H9 (cell line): ENCODE measurements around the gene FCHSD2. TPM values are rescaled to one million over a fixed set of nuclear protein-coding genes. Genes with fewer than 3 reads are reported as not detected.

Experiments
- DNase-seq: peaks from one replicate; pipeline ENCODE4 v3.0.0-alpha.2; 2017
- H2AFZ ChIP-seq: one replicate; pipeline ENCODE4 v1.6.1; 2013; ENCODE audit warnings: mild to moderate bottlenecking, low read length, control low read depth, moderate library complexity
- H2AK5ac ChIP-seq: 2 replicates; pipeline ENCODE4 v1.6.1; 2013; ENCODE audit warnings: low read length, control low read depth, mixed read lengths; ENCODE audit not compliant: insufficient read length
- H2BK120ac ChIP-seq: one replicate; pipeline ENCODE4 v1.6.1; 2013; ENCODE audit warnings: low read depth, mild to moderate bottlenecking, low read length, control low read depth, inconsistent platforms; ENCODE audit not compliant: poor library complexity, severe bottlenecking
- H2BK12ac ChIP-seq: 2 replicates; pipeline ENCODE4 v1.6.1; 2013; ENCODE audit warnings: low read length, control low read depth, mixed read lengths, low read depth; ENCODE audit not compliant: insufficient read length
- H2BK15ac ChIP-seq: 2 replicates; pipeline ENCODE4 v1.6.1; 2013; ENCODE audit warnings: low read depth, low read length, control low read depth
- H2BK20ac ChIP-seq: one replicate; pipeline ENCODE4 v1.6.1; 2013; ENCODE audit warnings: low read depth, mild to moderate bottlenecking, low read length, control low read depth, inconsistent platforms; ENCODE audit not compliant: poor library complexity, severe bottlenecking
- H2BK5ac ChIP-seq: 2 replicates; pipeline ENCODE4 v1.6.1; 2013; ENCODE audit warnings: low read length, control low read depth, mixed read lengths; ENCODE audit not compliant: insufficient read length
- H3K14ac ChIP-seq: 2 replicates; pipeline ENCODE4 v1.6.1; 2013; ENCODE audit warnings: low read length, control low read depth; ENCODE audit not compliant: insufficient read depth
- H3K18ac ChIP-seq: 2 replicates; pipeline ENCODE4 v1.6.1; 2013; ENCODE audit warnings: low read depth, mild to moderate bottlenecking, mixed read lengths, low read length, control low read depth; ENCODE audit not compliant: insufficient read length
- H3K23ac ChIP-seq: 2 replicates; pipeline ENCODE4 v1.6.1; 2013; ENCODE audit warnings: low read length, control low read depth, mixed read lengths, low read depth; ENCODE audit not compliant: insufficient read length
- H3K23me2 ChIP-seq: 2 replicates; pipeline ENCODE4 v1.6.1; 2013; ENCODE audit warnings: low read depth, mild to moderate bottlenecking, mixed read lengths, low read length, control low read depth; ENCODE audit not compliant: insufficient read length, poor library complexity, severe bottlenecking
- H3K27ac ChIP-seq: 2 replicates; pipeline ENCODE4 v1.5.1; 2013; ENCODE audit warnings: low read length, control low read depth, mixed read lengths, low read depth; ENCODE audit not compliant: insufficient read length
- H3K27me3 ChIP-seq: 2 replicates; pipeline ENCODE4 v1.6.1; 2013; ENCODE audit warnings: low read length, control low read depth, inconsistent platforms; ENCODE audit not compliant: insufficient read depth
- H3K4ac ChIP-seq: 2 replicates; pipeline ENCODE4 v1.6.1; 2013; ENCODE audit warnings: low read depth, mild to moderate bottlenecking, control low read depth, inconsistent platforms, low read length, moderate library complexity
- H3K4me1 ChIP-seq: 2 replicates; pipeline ENCODE4 v1.6.1; 2013; ENCODE audit warnings: low read length, control low read depth, inconsistent platforms; ENCODE audit not compliant: insufficient read depth
- H3K4me2 ChIP-seq: 2 replicates; pipeline ENCODE4 v1.6.1; 2013; ENCODE audit warnings: low read length, control low read depth, mixed read lengths; ENCODE audit not compliant: insufficient read length, insufficient read depth
- H3K56ac ChIP-seq: 2 replicates; pipeline ENCODE4 v1.6.1; 2013; ENCODE audit warnings: low read depth, mild to moderate bottlenecking, mixed read lengths, low read length, control low read depth; ENCODE audit not compliant: insufficient read length
- H3K79me1 ChIP-seq: 2 replicates; pipeline ENCODE4 v1.6.1; 2013; ENCODE audit warnings: low read depth, mild to moderate bottlenecking, moderate library complexity, low read length, control low read depth, inconsistent platforms; ENCODE audit not compliant: insufficient read depth, poor library complexity, severe bottlenecking
- H3K79me2 ChIP-seq: 2 replicates; pipeline ENCODE4 v1.6.1; 2013; ENCODE audit warnings: low read length, control low read depth, inconsistent platforms; ENCODE audit not compliant: insufficient read depth
- H3K9ac ChIP-seq: 2 replicates; pipeline ENCODE4 v1.6.1; 2013; ENCODE audit warnings: low read length, control low read depth, mixed read lengths; ENCODE audit not compliant: insufficient read length; ENCODE audit errors: extremely low read depth
- H3K9me3 ChIP-seq: one replicate; pipeline ENCODE4 v1.6.1; 2013; ENCODE audit warnings: low read depth, low read length, inconsistent platforms; ENCODE audit not compliant: control insufficient read depth
- H3T11ph ChIP-seq: one replicate; pipeline ENCODE4 v1.6.1; 2013; ENCODE audit warnings: mild to moderate bottlenecking, low read length, control low read depth, inconsistent platforms
- H4K20me1 ChIP-seq: one replicate; pipeline ENCODE4 v1.6.1; 2013; ENCODE audit not compliant: control insufficient read depth, insufficient read length, insufficient read depth
- H4K5ac ChIP-seq: 2 replicates; pipeline ENCODE4 v1.6.1; 2013; ENCODE audit warnings: low read depth, mild to moderate bottlenecking, mixed read lengths, low read length, control low read depth; ENCODE audit not compliant: insufficient read length
- H4K8ac ChIP-seq: replicated peaks from 2 replicates; pipeline ENCODE4 v1.6.1; 2013; ENCODE audit warnings: low read length, control low read depth, mixed read lengths, low read depth; ENCODE audit not compliant: insufficient read length
- H4K91ac ChIP-seq: 2 replicates; pipeline ENCODE4 v1.6.1; 2013; ENCODE audit warnings: low read depth, mild to moderate bottlenecking, moderate library complexity, mixed read lengths, low read length, control low read depth; ENCODE audit not compliant: insufficient read length
- H3K27ac Mint-ChIP-seq, 3 experiments: 2 replicates in 2 of 3; 3 replicates in 1 of 3; pipeline ENCODE4 v1.8.0; 2020 to 2021; ENCODE audit warnings: mixed read lengths in 3 of 3, mild to moderate bottlenecking in 1 of 3, moderate library complexity in 1 of 3
- H3K27me3 Mint-ChIP-seq: 2 replicates; pipeline ENCODE4 v1.8.0; 2021; ENCODE audit warnings: low read depth, mild to moderate bottlenecking, moderate library complexity, mixed read lengths
- H3K36me3 Mint-ChIP-seq, 3 experiments: 2 replicates in 2 of 3; 3 replicates in 1 of 3; pipeline ENCODE4 v1.8.0; 2020 to 2021; ENCODE audit warnings: low read depth in 3 of 3, mixed read lengths in 3 of 3; ENCODE audit not compliant: insufficient read depth in 1 of 3
- H3K4me1 Mint-ChIP-seq, 2 experiments: 2 replicates each; pipeline ENCODE4 v1.8.0; 2020; ENCODE audit warnings: mixed read lengths in 2 of 2
- H3K4me3 Mint-ChIP-seq, 2 experiments: 2 replicates in 1 of 2; 3 replicates in 1 of 2; pipeline ENCODE4 v1.8.0; 2020 to 2021; ENCODE audit warnings: mild to moderate bottlenecking in 2 of 2, mixed read lengths in 2 of 2, moderate library complexity in 1 of 2
- H3K9me3 Mint-ChIP-seq, 2 experiments: 2 replicates in 1 of 2; 3 replicates in 1 of 2; pipeline ENCODE4 v1.8.0; 2020; ENCODE audit warnings: mild to moderate bottlenecking in 2 of 2, mixed read lengths in 2 of 2, moderate library complexity in 1 of 2
- CTCF ChIP-seq: fragments of 200-600 bp; sonication (generic); conservative IDR thresholded peaks from 3 replicates; pipeline ENCODE4 v1.8.0; 2021; ENCODE audit warnings: antibody characterized with exemption, mild to moderate bottlenecking
- WGBS: extraction: QIAGEN DNeasy Blood & Tissue Kit; methylation state at CpG from one replicate; pipeline ENCODE4 v1.1.7; 2013; ENCODE audit warnings: missing lambda C conversion rate, low lambda C conversion rate, mixed read lengths; ENCODE audit not compliant: insufficient read length; ENCODE audit errors: extremely low coverage; 5-methylcytosine and 5-hydroxymethylcytosine counted together
- total RNA-seq: library from RNA; stranded (reverse); gene quantifications from 2 replicates; pipeline ENCODE4 v1.2.1, GENCODE V29; 2021

Gene FCHSD2
- total RNA-seq, 1 experiment from 2014 or later, result 17.8 TPM

GRCh38 chr11:72876147-72876546, 266.0 kb downstream of the FCHSD2 start:
- H3K27ac Mint-ChIP-seq, result no peak overlapping the region
- DNase-seq, result no peak
- H2BK120ac ChIP-seq, result no peak overlapping the region
- H3K79me2 ChIP-seq, result no peaks in the 10 kb centered on the region
- H3K27me3 ChIP-seq, result no peaks in the 10 kb centered on the region
- no peak overlapping the region for H2BK15ac ChIP-seq
- H3K23me2 ChIP-seq, result no peaks in the 10 kb centered on the region
- no peak overlapping the region for H3K27ac ChIP-seq
- WGBS, result no CpG with 5 or more reads among the region's 3 CpGs
- TF ChIP-seq CTCF, result no peak
- H3K27me3 Mint-ChIP-seq, result no peaks in the 10 kb centered on the region
- H3K4me1 Mint-ChIP-seq, result peaks cover 5 to 9% of the 10 kb centered on the region in 2 experiments; a peak in 3 of 4 replicates
- H2BK12ac ChIP-seq, result no peak overlapping the region
- no peak overlapping the region for H4K91ac ChIP-seq
- no peak overlapping the region for H3K4me3 Mint-ChIP-seq
- H3K18ac ChIP-seq, result no peak overlapping the region
- H3K79me1 ChIP-seq, result no peaks in the 10 kb centered on the region
- no peak overlapping the region for H3K56ac ChIP-seq
- no peak overlapping the region for H4K5ac ChIP-seq
- H2AFZ ChIP-seq, result no peak overlapping the region
- no peak overlapping the region for H2AK5ac ChIP-seq
- H2BK5ac ChIP-seq, result no peak overlapping the region
- no peak overlapping the region for H3T11ph ChIP-seq
- H3K4ac ChIP-seq, result no peak overlapping the region
- no peak overlapping the region for H4K8ac ChIP-seq
- no peaks in the 10 kb centered on the region for H3K4me1 ChIP-seq
- H3K9me3 Mint-ChIP-seq, result no peaks in the 10 kb centered on the region
- no peak overlapping the region for H3K23ac ChIP-seq
- no peak overlapping the region for H3K4me2 ChIP-seq
- no peaks in the 10 kb centered on the region for H3K36me3 Mint-ChIP-seq
- H3K9me3 ChIP-seq, result no peaks in the 10 kb centered on the region
- H4K20me1 ChIP-seq, result no peaks in the 10 kb centered on the region
- no peak overlapping the region for H3K14ac ChIP-seq
- no peak overlapping the region for H2BK20ac ChIP-seq
- no peak overlapping the region for H3K9ac ChIP-seq
